Measurements from ENCODE around the gene CFAP73.

GRCh38 chr12:113137861-113138783 lies 11.4 kb upstream of the CFAP73 start:
- TF ChIP-seq, protein P1, sequence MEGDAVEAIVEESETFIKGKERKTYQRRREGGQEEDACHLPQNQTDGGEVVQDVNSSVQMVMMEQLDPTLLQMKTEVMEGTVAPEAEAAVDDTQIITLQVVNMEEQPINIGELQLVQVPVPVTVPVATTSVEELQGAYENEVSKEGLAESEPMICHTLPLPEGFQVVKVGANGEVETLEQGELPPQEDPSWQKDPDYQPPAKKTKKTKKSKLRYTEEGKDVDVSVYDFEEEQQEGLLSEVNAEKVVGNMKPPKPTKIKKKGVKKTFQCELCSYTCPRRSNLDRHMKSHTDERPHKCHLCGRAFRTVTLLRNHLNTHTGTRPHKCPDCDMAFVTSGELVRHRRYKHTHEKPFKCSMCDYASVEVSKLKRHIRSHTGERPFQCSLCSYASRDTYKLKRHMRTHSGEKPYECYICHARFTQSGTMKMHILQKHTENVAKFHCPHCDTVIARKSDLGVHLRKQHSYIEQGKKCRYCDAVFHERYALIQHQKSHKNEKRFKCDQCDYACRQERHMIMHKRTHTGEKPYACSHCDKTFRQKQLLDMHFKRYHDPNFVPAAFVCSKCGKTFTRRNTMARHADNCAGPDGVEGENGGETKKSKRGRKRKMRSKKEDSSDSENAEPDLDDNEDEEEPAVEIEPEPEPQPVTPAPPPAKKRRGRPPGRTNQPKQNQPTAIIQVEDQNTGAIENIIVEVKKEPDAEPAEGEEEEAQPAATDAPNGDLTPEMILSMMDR (IDR thresholded peaks at IDR 0.05): no peak
- TF ChIP-seq POLR2A (IDR thresholded peaks at IDR 0.05) (no peak), POLR2AphosphoS5 (IDR thresholded peaks at IDR 0.05) (no peak)
